HepG2 (cell line): ENCODE measurements around the gene OTUD7B. TPM values are rescaled to one million over a fixed set of nuclear protein-coding genes. Genes with fewer than 3 reads are reported as not detected.

ENCODE experiments used
- GPN1 ChIP-seq: sonication (generic); formaldehyde crosslinking; IDR thresholded peaks from 2 replicates; pipeline ENCODE4 v1.5.1; 2020; ENCODE audit warnings: missing genetic modification reagents, borderline replicate concordance
- HNRNPK ChIP-seq: fragments of 200-400 bp; formaldehyde crosslinking; IDR thresholded peaks from 2 replicates; pipeline ENCODE4 v1.6.1; 2018; ENCODE audit warnings: low read length, low read depth, moderate library complexity, mild to moderate bottlenecking; ENCODE audit not compliant: poor library complexity, severe bottlenecking
- JARID2 ChIP-seq: sonication (generic); formaldehyde crosslinking; IDR thresholded peaks from 2 replicates; pipeline ENCODE4 v1.8.1; 2023; ENCODE audit warnings: missing genetic modification reagents, inconsistent platforms; ENCODE audit not compliant: insufficient replicate concordance
- KLF16 ChIP-seq, 2 experiments: sonication (generic) in 1 of 2; formaldehyde crosslinking in 1 of 2; IDR thresholded peaks; 2 replicates each; pipeline versions ENCODE4 v1.6.1 to v1.8.0; 2016 to 2023; ENCODE audit warnings: missing genetic modification reagents in 2 of 2, missing compliant biosample characterization in 1 of 2
- SMAD3 ChIP-seq: sonication (generic); formaldehyde crosslinking; IDR thresholded peaks from 2 replicates; pipeline ENCODE4 v1.4.0; 2020; ENCODE audit warnings: missing genetic modification reagents
- SMAD9 ChIP-seq: sonication (generic); formaldehyde crosslinking; IDR thresholded peaks from 2 replicates; pipeline ENCODE4 v1.5.1; 2020; ENCODE audit warnings: mild to moderate bottlenecking, missing genetic modification reagents
- SP4 ChIP-seq: sonication (generic); formaldehyde crosslinking; IDR thresholded peaks from 2 replicates; pipeline ENCODE4 v1.8.1; 2023; ENCODE audit warnings: mild to moderate bottlenecking, missing genetic modification reagents
- TCF7L2 ChIP-seq: IDR thresholded peaks from 2 replicates; pipeline ENCODE4 v1.6.1; 2011; ENCODE audit warnings: mild to moderate bottlenecking, low read depth, low read length, moderate library complexity
- ZBTB42 ChIP-seq: sonication (generic); formaldehyde crosslinking; IDR thresholded peaks from 2 replicates; pipeline ENCODE4 v1.5.0; 2020; ENCODE audit warnings: mild to moderate bottlenecking, missing genetic modification reagents
- ZFP1 ChIP-seq: IDR thresholded peaks from 2 replicates; pipeline ENCODE4 v1.6.1; 2016
- ZNF138 ChIP-seq: sonication (generic); formaldehyde crosslinking; IDR thresholded peaks from 2 replicates; pipeline ENCODE4 v1.5.0; 2020; ENCODE audit warnings: mild to moderate bottlenecking, low read depth, missing genetic modification reagents
- ZNF282 ChIP-seq: fragments of 450-650 bp; IDR thresholded peaks from 2 replicates; pipeline ENCODE4 v1.6.1; 2018; ENCODE audit not compliant: partially characterized antibody
- ZNF30 ChIP-seq: sonication (generic); formaldehyde crosslinking; IDR thresholded peaks from 2 replicates; pipeline ENCODE4 v1.5.0; 2020; ENCODE audit warnings: mild to moderate bottlenecking, missing genetic modification reagents
- ZNF382 ChIP-seq: sonication (generic); formaldehyde crosslinking; IDR thresholded peaks from 2 replicates; pipeline ENCODE4 v1.5.0; 2020; ENCODE audit warnings: missing genetic modification reagents, mild to moderate bottlenecking, borderline replicate concordance
- ZNF589 ChIP-seq: sonication (generic); formaldehyde crosslinking; conservative IDR thresholded peaks from 2 replicates; pipeline ENCODE4 v1.8.0; 2022; ENCODE audit warnings: mild to moderate bottlenecking, moderate library complexity, missing genetic modification reagents
- ZNF678 ChIP-seq: sonication (generic); formaldehyde crosslinking; IDR thresholded peaks from 2 replicates; pipeline ENCODE4 v1.4.0; 2020; ENCODE audit warnings: mild to moderate bottlenecking, missing genetic modification reagents
- polyA plus RNA-seq, 8 experiments: library from polyadenylated mRNA; depleted of rRNA in 3 of 8; stranded (reverse) in 7 of 8; unstranded in 1 of 8; fragments of >200 nt; fragmentation: Illumina TruSeq in 4 of 8; extraction: Trizol in 4 of 8; gene quantifications; 2 replicates each; pipeline versions ENCODE4 v1.2.1 to v1.2.3, GENCODE V29; 2011 to 2016; ENCODE audit warnings: low read depth in 4 of 8, missing spikeins in 1 of 8, mixed read lengths in 1 of 8; ENCODE audit not compliant: insufficient read depth in 1 of 8
- total RNA-seq, 5 experiments: library from RNA; depleted of rRNA; stranded (reverse); fragments of >200 nt; fragmentation: Illumina TruSeq; extraction: Trizol; gene quantifications; 2 replicates each; pipeline ENCODE4 v1.2.3, GENCODE V29; 2016; ENCODE audit warnings: low read depth in 1 of 5
- TF ChIP-seq, protein P1 (sequence below): sonication (generic); formaldehyde crosslinking; IDR thresholded peaks from 2 replicates; pipeline ENCODE4 v1.5.0; 2020; ENCODE audit warnings: missing genetic modification reagents, mild to moderate bottlenecking, borderline replicate concordance
- TF ChIP-seq, protein P2 (sequence below): sonication (generic); formaldehyde crosslinking; IDR thresholded peaks from 2 replicates; pipeline ENCODE4 v1.5.1; 2020; ENCODE audit warnings: mild to moderate bottlenecking, missing genetic modification reagents, moderate library complexity
- TF ChIP-seq, protein P3 (sequence below): sonication (generic); formaldehyde crosslinking; IDR thresholded peaks from 2 replicates; pipeline ENCODE4 v1.4.0; 2020; ENCODE audit warnings: mild to moderate bottlenecking, missing genetic modification reagents
- TF ChIP-seq, protein P4 (sequence below): sonication (generic); formaldehyde crosslinking; IDR thresholded peaks from 2 replicates; pipeline ENCODE4 v1.8.0; 2022; ENCODE audit warnings: mild to moderate bottlenecking, missing genetic modification reagents
- TF ChIP-seq, protein P5 (sequence below): sonication (generic); formaldehyde crosslinking; conservative IDR thresholded peaks from 2 replicates; pipeline ENCODE4 v1.4.0; 2020; ENCODE audit warnings: missing genetic modification reagents
- TF ChIP-seq, protein P6 (sequence below): sonication (generic); formaldehyde crosslinking; IDR thresholded peaks from 2 replicates; pipeline ENCODE4 v1.9.0; 2021; ENCODE audit warnings: missing genetic modification reagents, mild to moderate bottlenecking, borderline replicate concordance
- TF ChIP-seq, protein P7 (sequence below): sonication (generic); formaldehyde crosslinking; IDR thresholded peaks from 2 replicates; pipeline ENCODE4 v1.5.0; 2020; ENCODE audit warnings: missing genetic modification reagents

OTUD7B gene
- total and polyA plus RNA-seq, 2 of the 13 experiments (the other 11 are each of a cell fraction or from before 2014, with no cell fraction given), result 5.1 to 11.2 TPM

DNA sequence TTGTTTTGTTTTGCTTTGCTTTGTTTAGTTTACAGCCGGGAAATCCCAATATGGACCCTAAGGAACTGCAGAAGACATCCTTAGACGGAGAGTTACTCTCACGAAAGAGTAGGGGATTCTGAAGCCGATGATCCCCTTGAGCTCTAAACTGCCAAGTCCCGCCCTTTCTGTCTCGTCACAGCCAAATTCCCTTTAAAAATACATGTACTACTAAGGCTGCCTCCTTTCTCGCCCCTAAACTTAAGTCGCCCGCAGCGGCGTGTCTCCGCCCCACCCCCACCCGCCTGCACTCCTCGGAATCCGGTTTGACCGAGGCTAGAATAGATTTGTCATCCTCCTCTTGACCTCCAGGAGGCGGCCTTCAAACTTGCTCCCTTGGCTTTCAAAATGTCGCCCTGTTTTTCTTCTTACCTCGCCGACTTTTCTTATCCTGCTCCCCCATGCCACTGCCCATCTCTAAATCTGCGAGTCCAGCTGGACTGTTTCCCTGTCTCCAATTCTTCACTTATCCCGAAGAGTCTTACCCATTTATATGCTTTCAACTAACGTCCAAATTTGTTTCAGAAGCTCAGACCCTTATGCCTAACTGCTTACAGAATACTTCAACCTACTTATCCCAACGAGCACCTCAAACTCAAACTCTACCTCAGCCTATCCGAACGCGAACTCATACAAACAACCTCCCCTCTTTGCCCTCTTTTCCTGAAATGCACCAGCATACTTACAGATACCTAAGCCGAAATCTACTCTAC, 122.1 kb downstream of the OTUD7B start (continued):
- TF ChIP-seq SMAD9 (CRISPR knock-in tag), result no peak
- TF ChIP-seq ZNF589 (CRISPR knock-in tag), result no peak
- no peak for TF ChIP-seq HNRNPK
- TF ChIP-seq JARID2 (CRISPR knock-in tag), result no peak
- TF ChIP-seq, protein P1, sequence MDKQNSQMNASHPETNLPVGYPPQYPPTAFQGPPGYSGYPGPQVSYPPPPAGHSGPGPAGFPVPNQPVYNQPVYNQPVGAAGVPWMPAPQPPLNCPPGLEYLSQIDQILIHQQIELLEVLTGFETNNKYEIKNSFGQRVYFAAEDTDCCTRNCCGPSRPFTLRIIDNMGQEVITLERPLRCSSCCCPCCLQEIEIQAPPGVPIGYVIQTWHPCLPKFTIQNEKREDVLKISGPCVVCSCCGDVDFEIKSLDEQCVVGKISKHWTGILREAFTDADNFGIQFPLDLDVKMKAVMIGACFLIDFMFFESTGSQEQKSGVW (CRISPR knock-in tag), result no peak
- TF ChIP-seq, protein P2, sequence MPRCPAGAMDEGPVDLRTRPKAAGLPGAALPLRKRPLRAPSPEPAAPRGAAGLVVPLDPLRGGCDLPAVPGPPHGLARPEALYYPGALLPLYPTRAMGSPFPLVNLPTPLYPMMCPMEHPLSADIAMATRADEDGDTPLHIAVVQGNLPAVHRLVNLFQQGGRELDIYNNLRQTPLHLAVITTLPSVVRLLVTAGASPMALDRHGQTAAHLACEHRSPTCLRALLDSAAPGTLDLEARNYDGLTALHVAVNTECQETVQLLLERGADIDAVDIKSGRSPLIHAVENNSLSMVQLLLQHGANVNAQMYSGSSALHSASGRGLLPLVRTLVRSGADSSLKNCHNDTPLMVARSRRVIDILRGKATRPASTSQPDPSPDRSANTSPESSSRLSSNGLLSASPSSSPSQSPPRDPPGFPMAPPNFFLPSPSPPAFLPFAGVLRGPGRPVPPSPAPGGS (CRISPR knock-in tag), result no peak
- no peak for TF ChIP-seq ZFP1
- no peak for TF ChIP-seq ZNF30 (CRISPR knock-in tag)
- no peak for TF ChIP-seq KLF16 (CRISPR knock-in tag; IDR thresholded peaks at IDR 0.05)
- no peak for TF ChIP-seq ZNF382 (CRISPR knock-in tag)
- no peak for TF ChIP-seq TCF7L2
- no peak for TF ChIP-seq SMAD3
- TF ChIP-seq GPN1 (CRISPR knock-in tag), result no peak
- TF ChIP-seq SP4 (CRISPR knock-in tag), result no peak
- TF ChIP-seq, protein P3, sequence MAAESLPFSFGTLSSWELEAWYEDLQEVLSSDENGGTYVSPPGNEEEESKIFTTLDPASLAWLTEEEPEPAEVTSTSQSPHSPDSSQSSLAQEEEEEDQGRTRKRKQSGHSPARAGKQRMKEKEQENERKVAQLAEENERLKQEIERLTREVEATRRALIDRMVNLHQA (CRISPR knock-in tag), result no peak
- TF ChIP-seq, protein P4, sequence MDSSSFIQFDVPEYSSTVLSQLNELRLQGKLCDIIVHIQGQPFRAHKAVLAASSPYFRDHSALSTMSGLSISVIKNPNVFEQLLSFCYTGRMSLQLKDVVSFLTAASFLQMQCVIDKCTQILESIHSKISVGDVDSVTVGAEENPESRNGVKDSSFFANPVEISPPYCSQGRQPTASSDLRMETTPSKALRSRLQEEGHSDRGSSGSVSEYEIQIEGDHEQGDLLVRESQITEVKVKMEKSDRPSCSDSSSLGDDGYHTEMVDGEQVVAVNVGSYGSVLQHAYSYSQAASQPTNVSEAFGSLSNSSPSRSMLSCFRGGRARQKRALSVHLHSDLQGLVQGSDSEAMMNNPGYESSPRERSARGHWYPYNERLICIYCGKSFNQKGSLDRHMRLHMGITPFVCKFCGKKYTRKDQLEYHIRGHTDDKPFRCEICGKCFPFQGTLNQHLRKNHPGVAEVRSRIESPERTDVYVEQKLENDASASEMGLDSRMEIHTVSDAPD (CRISPR knock-in tag), result no peak
- TF ChIP-seq, protein P5, sequence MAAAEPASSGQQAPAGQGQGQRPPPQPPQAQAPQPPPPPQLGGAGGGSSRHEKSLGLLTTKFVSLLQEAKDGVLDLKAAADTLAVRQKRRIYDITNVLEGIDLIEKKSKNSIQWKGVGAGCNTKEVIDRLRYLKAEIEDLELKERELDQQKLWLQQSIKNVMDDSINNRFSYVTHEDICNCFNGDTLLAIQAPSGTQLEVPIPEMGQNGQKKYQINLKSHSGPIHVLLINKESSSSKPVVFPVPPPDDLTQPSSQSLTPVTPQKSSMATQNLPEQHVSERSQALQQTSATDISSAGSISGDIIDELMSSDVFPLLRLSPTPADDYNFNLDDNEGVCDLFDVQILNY (CRISPR knock-in tag), result no peak
- no peak for TF ChIP-seq ZBTB42 (CRISPR knock-in tag)
- TF ChIP-seq, protein P6, sequence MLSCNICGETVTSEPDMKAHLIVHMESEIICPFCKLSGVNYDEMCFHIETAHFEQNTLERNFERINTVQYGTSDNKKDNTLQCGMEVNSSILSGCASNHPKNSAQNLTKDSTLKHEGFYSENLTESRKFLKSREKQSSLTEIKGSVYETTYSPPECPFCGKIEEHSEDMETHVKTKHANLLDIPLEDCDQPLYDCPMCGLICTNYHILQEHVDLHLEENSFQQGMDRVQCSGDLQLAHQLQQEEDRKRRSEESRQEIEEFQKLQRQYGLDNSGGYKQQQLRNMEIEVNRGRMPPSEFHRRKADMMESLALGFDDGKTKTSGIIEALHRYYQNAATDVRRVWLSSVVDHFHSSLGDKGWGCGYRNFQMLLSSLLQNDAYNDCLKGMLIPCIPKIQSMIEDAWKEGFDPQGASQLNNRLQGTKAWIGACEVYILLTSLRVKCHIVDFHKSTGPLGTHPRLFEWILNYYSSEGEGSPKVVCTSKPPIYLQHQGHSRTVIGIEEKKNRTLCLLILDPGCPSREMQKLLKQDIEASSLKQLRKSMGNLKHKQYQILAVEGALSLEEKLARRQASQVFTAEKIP, result no peak
- TF ChIP-seq, protein P7, sequence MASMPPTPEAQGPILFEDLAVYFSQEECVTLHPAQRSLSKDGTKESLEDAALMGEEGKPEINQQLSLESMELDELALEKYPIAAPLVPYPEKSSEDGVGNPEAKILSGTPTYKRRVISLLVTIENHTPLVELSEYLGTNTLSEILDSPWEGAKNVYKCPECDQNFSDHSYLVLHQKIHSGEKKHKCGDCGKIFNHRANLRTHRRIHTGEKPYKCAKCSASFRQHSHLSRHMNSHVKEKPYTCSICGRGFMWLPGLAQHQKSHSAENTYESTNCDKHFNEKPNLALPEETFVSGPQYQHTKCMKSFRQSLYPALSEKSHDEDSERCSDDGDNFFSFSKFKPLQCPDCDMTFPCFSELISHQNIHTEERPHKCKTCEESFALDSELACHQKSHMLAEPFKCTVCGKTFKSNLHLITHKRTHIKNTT (CRISPR knock-in tag), result no peak
- TF ChIP-seq ZNF138 (CRISPR knock-in tag), result no peak
- TF ChIP-seq ZNF282, result no peak
- TF ChIP-seq ZNF678 (CRISPR knock-in tag), result no peak
